Left lung (tissue), 10 donors: Measurements from ENCODE around the gene ATOX1. TPM values are rescaled to one million over a fixed set of nuclear protein-coding genes. Genes with fewer than 3 reads are reported as not detected.
A peak's percentile ranks its signal among the peaks of the same experiment; 100 is the strongest.

Source experiments
- ATAC-seq: fragments of 200-7000 bp; cut with Tn5 transposase; one replicate; pipeline ENCODE4 v1.9.1; 2020; ENCODE audit warnings: moderate library complexity
- DNase-seq, 4 donors: peaks; one replicate each; pipeline ENCODE4 v3.0.0-alpha.2; 2013 to 2020
- H3K27ac ChIP-seq, 2 donors: fragments of 200-600 bp; sonication (generic) in 1 of 2; one replicate each; pipeline versions ENCODE4 v1.5.0 to v1.8.0; 2020 to 2021
- H3K27me3 ChIP-seq, 2 donors: fragments of 200-600 bp; sonication (generic) in 1 of 2; one replicate each; pipeline versions ENCODE4 v1.5.0 to v1.8.0; 2020 to 2021
- H3K36me3 ChIP-seq, 2 donors: fragments of 200-600 bp; sonication (generic) in 1 of 2; one replicate each; pipeline versions ENCODE4 v1.5.0 to v1.8.0; 2020 to 2021
- H3K4me1 ChIP-seq, 2 donors: fragments of 200-600 bp; one replicate each; pipeline ENCODE4 v1.8.0; 2021
- H3K4me3 ChIP-seq, 2 donors: fragments of 200-600 bp; sonication (generic) in 1 of 2; one replicate each; pipeline versions ENCODE4 v1.5.0 to v1.8.0; 2020 to 2021; ENCODE audit warnings: mild to moderate bottlenecking in 1 of 2
- H3K9me3 ChIP-seq, 2 donors: fragments of 200-600 bp; sonication (generic) in 1 of 2; one replicate each; pipeline versions ENCODE4 v1.5.0 to v1.8.0; 2020 to 2021
- CTCF ChIP-seq, 2 donors: fragments of 200-600 bp; sonication (generic) in 1 of 2; IDR thresholded peaks; one replicate each; pipeline versions ENCODE4 v1.5.0 to v1.8.0; 2021; ENCODE audit warnings: antibody characterized with exemption in 2 of 2
- intact Hi-C, 2 donors: fragments of 100-400 bp; cut with DNase I; formaldehyde crosslinking; loops; one replicate each; pipeline versions ENCODE4 v1.11.2 to v1.14.2; 2022
- polyA plus RNA-seq, 6 donors: library from polyadenylated mRNA; unstranded; fragments of 120-200 nt; gene quantifications; one replicate each; pipeline ENCODE4 v1.2.1, GENCODE V29; 2013; ENCODE audit not compliant: insufficient read length in 6 of 6
- total RNA-seq, 2 donors: library from RNA; stranded (reverse); fragmentation: NEBNext Ultra II Directional; extraction: Animal tissue kit (Norgen Biotek cat#: 25700); gene quantifications; one replicate each; pipeline ENCODE4 v1.2.1, GENCODE V29; 2021
- donor health status: DM: no; HTN: yes; CAD: no.
- donor health status: DM: no; HTN: no; CAD: no.

Gene ATOX1
- total and polyA plus RNA-seq, 8 donors = 58.4 to 89.7 (median 73.2) TPM

GRCh38 chr5:151771259-151772028 lies 13.0 kb upstream of the ATOX1 start, which contains the start of gene G3BP1:
G3BP1 (plus strand) TSS chr5:151771954; CDS start chr5:151786621, 14,667 bp downstream.
- H3K27ac ChIP-seq = peak within 1 kb of the TSS; percentile 98 to 100
- TF ChIP-seq CTCF (IDR thresholded peaks at IDR 0.05) = peak; percentile 44 to 55
- peak within 1 kb of the TSS; percentile 76 to 79 for H3K4me3 ChIP-seq
- DNase-seq (peak; percentile 99 to 100 (median 100)), ATAC-seq (peak; percentile 92)
- H3K4me1 ChIP-seq = peaks cover 13 to 48% of the 10 kb centered on the region in 2 donors
- H3K27me3 ChIP-seq = no peaks in the 10 kb centered on the region
- H3K9me3 ChIP-seq = no peaks in the 10 kb centered on the region
- no peaks in the 10 kb centered on the region for H3K36me3 ChIP-seq
- intact Hi-C loops = no loop called here

- Histone ChIP-seq H3K36me3 (no peaks in the 10 kb centered on the region), H3K4me1 (peaks cover 13 to 40% of the 10 kb centered on the region in 2 donors), H3K27ac (peak overlapping the region; percentile 98 to 100), H3K4me3 (peak overlapping the region; percentile 41 to 76), H3K27me3 (no peaks in the 10 kb centered on the region), H3K9me3 (no peaks in the 10 kb centered on the region)
- no peak for TF ChIP-seq CTCF (IDR thresholded peaks at IDR 0.05)
- peak; percentile 80 to 91 (median 84) for DNase-seq
- peak; percentile 30 for ATAC-seq
- intact Hi-C loops = no loop called here
Observed at GRCh38 chr5:151770383-151771258, 12.2 kb upstream of the ATOX1 start.

- no peak for TF ChIP-seq CTCF (IDR thresholded peaks at IDR 0.05)
- Histone ChIP-seq H3K4me3 (no peak overlapping the region), H3K36me3 (no peaks in the 10 kb centered on the region), H3K9me3 (no peaks in the 10 kb centered on the region), H3K4me1 (peaks cover 0 to 9% of the 10 kb centered on the region in 2 donors), H3K27me3 (no peaks in the 10 kb centered on the region), H3K27ac (no peak overlapping the region)
- no peak for DNase-seq
- intact Hi-C loops = no loop called here
- ATAC-seq = no peak
Observed at GRCh38 chr5:151766975-151767374, 8.5 kb upstream of the ATOX1 start.

GRCh38 chr5:151764801-151765200 lies 6.4 kb upstream of the ATOX1 start:
- H3K4me1 ChIP-seq = no peaks in the 10 kb centered on the region
- TF ChIP-seq CTCF (IDR thresholded peaks at IDR 0.05) = no peak
- no peaks in the 10 kb centered on the region for H3K9me3 ChIP-seq
- DNase-seq = no peak
- no peak for ATAC-seq
- H3K4me3 ChIP-seq = no peak overlapping the region
- H3K36me3 ChIP-seq = no peaks in the 10 kb centered on the region
- no peak overlapping the region for H3K27ac ChIP-seq
- intact Hi-C loops = no loop called here
- no peaks in the 10 kb centered on the region for H3K27me3 ChIP-seq

- intact Hi-C loops = no loop called here
- Histone ChIP-seq H3K27ac (peak overlapping the region; percentile 85 to 86), H3K4me1 (peaks cover 14 to 37% of the 10 kb centered on the region in 2 donors), H3K27me3 (no peaks in the 10 kb centered on the region), H3K9me3 (no peaks in the 10 kb centered on the region), H3K4me3 (peak overlapping the region; percentile 66 to 73), H3K36me3 (no peaks in the 10 kb centered on the region)
- DNase-seq (peak in 3 of 4 donors; percentile 28 to 83 (median 50)), ATAC-seq (peak; percentile 62)
- TF ChIP-seq CTCF (IDR thresholded peaks at IDR 0.05) = no peak
Observed at GRCh38 chr5:151758141-151758429, 346 bp downstream of the ATOX1 start.
